Activated T-cell treated with anti-CD3 and anti-CD28 coated beads for 4 hours (primary cell): ENCODE data around the gene PRAMEF15.
"Not testable (repeated sequence)": the region's sequence is repeated elsewhere in the genome, so short reads cannot be mapped to it uniquely, and the experiment has no call there.

Source experiments
- DNase-seq: peaks from one replicate; pipeline ENCODE4 v3.0.0-alpha.2; 2020

Gene PRAMEF15

DNA sequence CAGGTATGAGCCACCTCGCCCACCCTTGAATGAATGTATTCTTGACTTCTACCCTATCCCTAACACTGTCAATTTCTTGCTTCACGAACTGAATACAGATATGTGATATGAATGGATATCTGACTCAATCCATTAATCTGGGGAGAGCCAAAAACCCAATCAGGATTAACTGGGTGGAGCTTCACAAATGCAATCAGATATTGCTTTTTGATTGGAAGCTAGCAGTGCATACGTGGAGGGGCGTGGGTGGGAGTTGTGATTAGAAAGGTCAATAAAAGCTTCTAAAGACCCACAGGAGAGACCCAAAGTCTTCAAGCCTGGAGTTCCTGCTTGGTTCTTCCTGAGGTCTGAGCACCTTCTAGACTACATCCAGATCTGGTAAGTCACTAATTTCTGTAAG lies at the start of gene PRAMEF15:
PRAMEF15 (plus strand) TSS at position 301 of the 400 bp plus-strand sequence. CDS start 2,827 bp downstream, outside the sequence.
- DNase-seq, result not testable (repeated sequence)

DNA sequence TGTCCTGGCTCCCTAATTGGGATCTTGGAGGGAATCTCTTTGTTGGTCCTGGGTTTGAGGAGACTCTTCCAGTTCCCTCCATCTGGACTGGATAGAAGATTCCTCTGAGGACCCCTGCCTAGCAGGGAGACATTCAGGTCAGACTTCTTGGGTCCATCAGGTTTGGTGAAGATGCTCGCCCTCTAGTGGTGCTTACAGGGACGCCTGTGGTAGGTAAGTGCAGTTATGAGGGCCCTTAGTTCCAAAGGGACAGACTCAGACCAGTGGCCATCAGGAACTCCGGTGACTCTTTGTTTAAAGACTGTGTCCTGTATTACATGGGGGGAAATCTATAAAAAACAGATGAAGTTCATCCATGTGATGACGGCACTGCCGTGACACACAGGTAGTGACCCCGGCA lies 38.4 kb upstream of the PRAMEF15 start:
- DNase-seq, result not testable (repeated sequence)

DNA sequence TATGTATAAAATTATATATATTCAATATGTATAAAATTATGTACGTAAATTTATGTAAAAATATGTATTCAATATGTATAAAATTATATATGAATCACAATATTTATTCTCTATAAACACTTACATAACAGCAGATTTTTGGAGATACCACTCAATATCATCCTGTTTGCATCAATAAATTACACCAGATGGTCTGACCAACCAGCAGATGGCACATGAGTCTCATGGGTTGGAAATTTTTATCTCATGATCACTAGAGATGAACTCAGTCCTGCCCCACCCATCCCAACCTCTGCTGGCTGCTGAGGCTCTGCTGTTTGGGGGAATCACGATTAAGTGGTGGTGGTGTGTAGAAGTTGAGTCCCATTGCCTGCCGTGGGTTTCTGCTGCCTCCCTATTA lies 35.8 kb upstream of the PRAMEF15 start:
- not testable (repeated sequence) for DNase-seq

DNA sequence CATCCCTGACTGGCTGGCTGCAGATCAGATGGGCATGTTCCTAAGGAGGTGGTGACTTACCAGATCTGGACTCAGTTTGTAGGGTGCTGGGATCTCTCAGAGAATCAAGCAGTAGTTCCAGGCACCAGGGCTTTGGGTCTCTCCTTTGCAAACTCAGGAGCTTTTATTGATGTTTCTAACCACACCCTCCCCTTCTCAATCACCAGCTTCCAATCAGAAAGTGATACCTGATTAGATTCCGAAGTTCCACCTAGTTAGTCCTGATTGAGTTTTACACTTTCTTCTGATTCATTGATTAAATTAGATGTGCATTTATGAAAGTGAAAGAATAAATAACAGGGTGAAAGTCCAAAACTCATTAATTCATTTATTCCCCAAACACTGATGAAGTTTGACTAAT lies 30.3 kb upstream of the PRAMEF15 start, which contains the start of gene PRAMEF8:
PRAMEF8 (minus strand) TSS at position 101 of the 400 bp plus-strand sequence. CDS start 1,046 bp downstream, outside the sequence.
- not testable (repeated sequence) for DNase-seq

DNA sequence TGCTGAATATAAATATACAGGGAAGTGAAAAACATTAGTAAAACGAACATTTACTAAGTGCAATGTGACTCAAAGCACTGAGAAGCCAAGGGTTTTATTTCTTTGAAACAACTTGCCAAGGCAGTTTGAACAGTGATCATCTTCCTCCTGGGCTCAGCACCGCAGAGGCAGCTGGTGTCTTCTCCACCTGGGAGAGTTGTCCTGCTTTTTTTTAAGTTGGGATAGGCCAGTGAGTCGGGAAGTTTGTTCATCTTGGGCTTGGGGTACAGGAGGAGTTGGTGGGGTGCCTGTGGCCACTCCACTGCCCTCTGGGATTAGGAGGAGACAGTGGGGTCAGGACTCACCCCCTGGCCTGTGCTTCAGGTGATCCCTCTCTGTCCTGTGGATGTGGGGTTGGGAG lies 26.4 kb upstream of the PRAMEF15 start:
- not testable (repeated sequence) for DNase-seq

DNA sequence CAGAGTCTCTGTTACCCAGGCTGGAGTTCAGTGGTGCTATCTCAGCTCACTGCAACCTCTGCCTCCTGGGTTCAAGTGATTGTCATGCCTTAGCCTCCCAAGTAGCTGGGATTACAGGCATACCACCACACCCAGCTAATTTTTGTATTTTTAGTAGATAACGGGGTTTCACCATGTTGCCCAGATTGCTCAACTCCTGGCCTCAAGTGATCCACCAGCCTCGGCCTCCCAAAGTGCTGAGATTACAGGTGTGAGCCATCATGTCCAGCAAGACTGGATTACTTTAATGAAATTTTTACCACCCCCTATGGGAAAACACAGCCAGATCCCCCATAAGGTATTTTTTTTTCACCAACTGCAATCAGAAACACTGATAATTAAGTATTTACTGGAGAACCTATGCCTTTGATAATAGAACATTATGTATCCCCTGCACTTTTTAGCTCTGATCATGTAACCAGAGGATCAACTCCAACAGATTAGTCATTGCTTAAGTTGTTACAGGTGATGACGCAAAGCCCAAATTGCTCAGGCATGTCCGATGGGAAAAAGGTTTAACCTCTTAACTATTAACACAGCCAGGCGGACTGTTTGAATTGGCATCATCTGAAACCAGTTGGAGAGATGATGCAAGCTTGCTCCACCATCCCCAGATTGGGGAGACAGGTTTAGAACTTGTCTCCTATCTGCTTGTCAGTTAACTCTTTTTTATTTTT lies 18.0 kb upstream of the PRAMEF15 start:
- DNase-seq, result not testable (repeated sequence)

DNA sequence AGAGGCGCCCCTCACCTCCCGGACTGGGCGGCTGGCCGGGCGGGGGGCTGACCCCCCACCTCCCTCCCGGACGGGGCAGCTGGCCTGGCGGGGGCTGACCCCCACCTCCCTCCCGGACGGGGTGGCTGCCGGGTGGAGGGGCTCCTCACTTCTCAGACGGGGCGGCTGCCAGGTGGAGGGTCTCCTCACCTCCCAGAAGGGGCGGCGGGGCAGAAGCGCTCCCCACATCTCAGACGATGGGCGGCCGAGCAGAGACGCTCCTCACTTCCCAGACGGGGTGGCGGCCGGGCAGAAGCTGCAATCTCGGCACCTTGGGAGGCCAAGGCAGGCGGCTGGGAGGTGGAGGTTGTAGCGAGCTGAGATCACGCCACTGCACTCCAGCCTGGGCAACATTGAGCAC lies 16.7 kb upstream of the PRAMEF15 start:
- DNase-seq, result not testable (repeated sequence)

DNA sequence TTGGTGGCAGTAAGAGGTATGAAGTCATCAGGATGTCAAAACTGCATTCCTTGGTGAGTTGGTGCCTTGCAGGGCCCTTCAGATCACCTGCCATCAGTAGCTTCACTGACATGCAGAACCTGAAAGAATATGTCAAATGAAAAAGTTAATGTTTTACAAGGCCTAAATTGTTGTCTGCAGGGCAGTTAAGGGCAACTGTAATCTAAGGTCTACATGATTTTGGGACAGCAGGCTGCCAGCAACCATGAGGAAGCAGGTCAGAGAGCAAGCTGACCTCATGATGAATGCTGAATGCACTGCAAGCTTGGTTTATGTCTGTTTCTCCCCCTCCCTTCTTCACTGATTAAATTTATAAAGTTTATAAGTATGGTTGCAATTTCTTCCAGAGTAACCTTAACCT lies 13.2 kb upstream of the PRAMEF15 start:
- DNase-seq, result not testable (repeated sequence)

DNA sequence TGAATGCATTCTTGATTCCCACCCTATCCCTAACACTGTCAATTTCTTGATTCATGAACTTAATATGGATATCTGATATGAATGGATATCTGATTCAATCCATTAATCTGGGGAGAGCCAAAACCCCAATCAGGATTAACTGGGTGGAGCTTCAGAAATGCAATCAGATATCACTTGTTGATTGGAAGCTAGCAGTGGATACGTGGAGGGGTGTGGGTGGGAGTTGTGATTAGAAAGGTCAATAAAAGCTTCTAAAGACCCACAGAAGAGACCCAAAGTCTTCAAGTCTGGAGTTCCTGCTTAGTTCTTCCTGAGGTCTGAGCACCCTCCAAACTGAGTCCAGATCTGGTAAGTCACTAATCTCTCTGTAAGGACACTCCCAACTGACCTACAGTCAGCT lies 12.1 kb upstream of the PRAMEF15 start, which contains the start of gene PRAMEF33:
PRAMEF33 (plus strand) TSS at position 301 of the 400 bp plus-strand sequence. CDS start 2,416 bp downstream, outside the sequence.
- DNase-seq, result not testable (repeated sequence)

DNA sequence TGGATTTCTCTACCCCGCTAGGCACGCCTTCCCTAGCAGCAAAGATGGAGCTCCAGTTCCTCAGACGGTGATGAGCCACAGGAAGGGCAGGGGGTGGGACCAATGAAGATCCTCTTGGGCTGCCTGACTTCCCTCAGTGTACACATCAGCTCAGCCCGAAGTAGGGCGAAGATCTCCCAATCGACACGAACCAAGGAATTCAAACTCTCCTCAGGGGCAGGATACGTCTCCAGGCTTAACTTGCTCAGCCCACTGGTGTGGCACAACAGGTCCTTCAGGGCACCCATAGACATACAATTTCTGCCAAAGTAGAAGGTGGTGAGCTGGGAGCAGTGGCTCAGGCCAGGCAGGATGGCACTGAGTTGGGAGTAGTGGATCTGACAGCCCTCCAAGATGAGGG lies 27.1 kb downstream of the PRAMEF15 start:
- not testable (repeated sequence) for DNase-seq

DNA sequence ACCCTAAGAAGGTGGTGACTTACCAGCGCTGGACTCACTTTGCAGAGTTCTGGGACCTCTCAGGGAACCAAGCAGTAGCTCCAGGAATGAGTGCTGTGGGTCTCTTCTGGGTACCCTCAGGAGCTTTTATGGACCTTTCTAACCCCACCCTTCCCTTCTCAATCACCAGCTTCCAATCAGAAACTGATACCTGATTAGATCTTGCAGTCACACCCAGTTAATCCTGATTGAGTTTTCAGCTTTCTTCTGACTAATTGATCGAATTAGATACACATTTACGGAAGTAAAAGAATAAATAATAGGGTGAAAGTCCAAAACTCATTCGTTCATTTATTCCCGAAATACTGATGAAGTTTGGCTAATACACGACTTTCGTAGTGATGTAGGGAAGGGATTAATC lies 31.7 kb downstream of the PRAMEF15 start, which contains the start of gene PRAMEF14:
PRAMEF14 (minus strand) TSS at position 101 of the 400 bp plus-strand sequence. CDS start 1,820 bp downstream, outside the sequence.
- DNase-seq, result not testable (repeated sequence)

DNA sequence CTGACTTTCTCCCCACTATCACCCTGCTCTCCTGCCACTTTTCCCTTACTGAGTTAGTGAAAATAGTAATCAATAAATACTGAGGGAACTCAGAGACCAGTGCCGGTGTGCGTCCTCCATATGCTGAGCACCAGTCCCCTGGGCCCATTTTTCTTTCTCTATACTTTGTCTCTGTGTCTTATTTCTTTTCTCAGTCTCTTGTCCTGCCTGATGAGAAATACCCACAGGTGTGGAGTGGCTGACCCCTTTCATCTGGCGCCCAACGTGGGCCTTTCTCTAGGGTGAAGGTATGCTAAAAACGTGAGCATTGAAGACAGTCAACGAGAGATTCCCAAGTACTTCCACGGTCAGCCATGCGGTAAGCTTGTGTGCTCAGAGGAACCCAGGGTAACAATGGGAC lies 38.1 kb downstream of the PRAMEF15 start:
- DNase-seq, result not testable (repeated sequence)

DNA sequence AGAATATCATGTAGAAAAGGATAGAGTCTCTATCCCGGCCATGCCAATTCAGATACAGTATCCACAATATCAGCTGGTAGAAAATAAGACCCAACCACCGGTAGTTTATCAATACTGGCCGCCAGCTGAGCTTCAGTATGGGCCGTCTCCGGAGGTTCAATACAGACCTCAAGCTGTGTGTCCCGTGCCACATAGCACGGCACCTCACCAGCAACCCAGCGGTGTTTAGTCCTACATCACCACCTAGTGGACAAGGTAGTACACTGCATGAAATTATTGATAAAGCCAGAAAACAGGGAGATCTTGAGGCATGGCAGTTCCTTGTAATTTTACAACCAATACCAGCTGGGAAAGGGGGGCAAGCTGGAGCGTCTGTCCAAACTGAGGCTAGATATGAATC lies 39.1 kb downstream of the PRAMEF15 start:
- DNase-seq, result not testable (repeated sequence)

DNA sequence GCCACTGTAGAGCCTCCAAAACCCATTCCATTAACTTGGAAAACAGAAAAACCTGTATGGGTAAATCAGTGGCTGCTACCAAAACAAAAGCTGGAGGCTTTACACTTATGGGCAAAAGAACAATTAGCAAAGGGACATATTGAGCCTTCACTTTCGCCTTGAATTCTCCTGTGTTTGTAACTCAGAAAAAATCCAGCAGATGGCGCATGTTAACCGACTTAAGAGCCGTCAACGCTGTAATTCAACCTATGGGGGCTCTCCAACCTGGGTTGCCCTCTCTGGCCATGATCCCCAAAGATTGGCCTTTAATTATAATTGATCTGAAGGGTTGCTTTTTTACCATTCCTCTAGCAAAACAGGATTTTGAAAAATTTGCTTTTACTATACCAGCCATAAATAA lies 41.4 kb downstream of the PRAMEF15 start:
- DNase-seq, result not testable (repeated sequence)

DNA sequence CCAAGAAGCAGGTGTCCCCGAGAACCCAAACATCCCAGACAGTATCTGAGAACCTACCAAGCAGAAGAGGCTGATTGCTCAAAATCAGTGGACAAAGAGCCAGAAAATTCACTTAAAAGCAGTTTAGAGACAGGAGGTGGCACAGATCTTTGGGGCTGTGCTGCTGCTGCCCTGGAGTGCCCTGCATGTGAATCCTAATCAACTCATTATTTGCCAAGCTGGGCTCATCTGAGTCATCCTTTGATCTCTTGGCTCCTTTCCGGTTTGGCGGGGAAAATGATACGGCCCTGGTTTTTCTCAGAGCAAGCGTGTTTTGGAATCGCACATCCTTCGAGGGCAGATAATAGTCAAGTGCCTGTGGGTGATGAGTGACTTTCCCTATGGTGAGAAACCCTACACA lies 47.0 kb downstream of the PRAMEF15 start:
- not testable (repeated sequence) for DNase-seq

DNA sequence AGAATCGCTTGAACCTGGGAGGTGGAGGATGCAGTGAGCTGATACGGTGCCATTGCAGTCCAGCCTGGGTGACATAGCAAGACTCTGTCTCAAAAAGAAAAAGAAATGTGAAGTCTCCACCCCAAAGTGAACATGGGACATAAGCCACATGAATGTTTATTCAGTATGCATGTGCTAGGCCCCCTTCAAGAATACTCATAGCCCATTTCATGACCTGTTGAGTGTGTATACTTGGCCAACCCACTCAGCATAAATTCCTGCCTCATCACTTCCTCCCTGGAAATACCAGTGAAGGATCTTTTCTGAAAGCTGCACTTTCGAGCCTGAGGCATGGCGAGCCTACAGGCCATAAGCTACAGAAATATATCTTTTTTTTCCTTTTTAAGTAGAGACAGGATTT lies 49.5 kb downstream of the PRAMEF15 start:
- DNase-seq, result not testable (repeated sequence)

DNA sequence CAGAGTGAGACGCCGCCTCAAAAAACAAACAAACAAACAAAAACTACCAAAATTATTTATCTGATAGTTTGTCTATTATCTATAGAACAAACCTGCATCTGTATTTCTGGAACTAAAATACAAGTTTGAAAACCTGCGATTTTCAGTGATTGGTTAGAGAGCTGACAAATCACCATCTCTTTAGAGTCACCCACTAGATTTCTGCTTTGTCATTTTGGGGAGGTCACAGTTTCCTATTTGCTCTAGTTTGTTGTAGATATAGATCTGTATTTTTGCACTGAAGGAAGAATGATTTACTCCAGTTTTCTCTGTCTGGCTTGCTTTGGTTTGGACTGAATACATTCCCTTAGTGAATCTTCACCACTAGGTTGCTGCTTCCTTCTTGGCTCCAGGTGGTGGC lies 51.2 kb downstream of the PRAMEF15 start:
- DNase-seq, result not testable (repeated sequence)

DNA sequence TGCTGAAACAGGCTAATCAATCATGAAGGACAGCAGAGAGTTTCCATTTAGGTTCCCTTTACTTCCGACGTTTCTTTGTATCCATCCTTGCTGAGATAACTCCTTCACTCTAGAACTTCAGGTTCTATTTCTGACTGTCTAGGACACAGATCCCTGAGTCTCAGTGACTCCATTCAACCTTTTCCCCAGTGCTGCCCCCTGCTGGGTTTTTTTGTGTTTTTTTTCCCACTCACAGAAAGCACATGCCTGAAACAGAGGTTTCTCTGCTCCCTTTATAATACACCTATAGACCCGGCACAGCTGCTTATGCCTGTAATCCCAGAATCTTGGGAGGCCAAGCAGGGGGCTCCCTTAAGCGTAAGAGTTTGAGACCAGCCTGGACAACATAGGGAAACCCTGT lies 53.2 kb downstream of the PRAMEF15 start:
- DNase-seq, result not testable (repeated sequence)
